Liver (tissue), 3 donors: Measurements from ENCODE around the gene MAPKAPK3.

Source experiments
- CTCF ChIP-seq: fragments of 150-350 bp; IDR thresholded peaks from 2 replicates; pipeline ENCODE4 v1.5.1; 2017; ENCODE audit warnings: improper control_type of control experiment, low read depth, low read length; ENCODE audit not compliant: missing input control
- TAF1 ChIP-seq: conservative IDR thresholded peaks from 2 replicates; pipeline ENCODE4 v1.6.1; 2016; ENCODE audit warnings: antibody characterized with exemption, mild to moderate bottlenecking
- donor health status: healthy.
- donor health status: healthy.

- TF ChIP-seq CTCF (no peak), TAF1 (no peak)
Measured at GRCh38 chr3:50624634-50625033, 7.7 kb downstream of the MAPKAPK3 start.
